HFF-Myc (cell line): ENCODE results near the gene PPP1R9A.

Experiments
- DNase-seq: peaks from one replicate; pipeline ENCODE4 v3.0.0-alpha.2; 2011; ENCODE audit warnings: low read depth; ENCODE audit errors: extremely low read depth
- H3K4me3 ChIP-seq: replicated peaks from 2 replicates; pipeline ENCODE4 v1.5.1; 2011; ENCODE audit warnings: low read depth, mild to moderate bottlenecking, control low read depth, low read length
- CTCF ChIP-seq: IDR thresholded peaks from 2 replicates; pipeline ENCODE4 v1.5.1; 2012; ENCODE audit warnings: mild to moderate bottlenecking, low read depth, low read length, control low read depth; ENCODE audit errors: missing control alignments

PPP1R9A gene

DNA sequence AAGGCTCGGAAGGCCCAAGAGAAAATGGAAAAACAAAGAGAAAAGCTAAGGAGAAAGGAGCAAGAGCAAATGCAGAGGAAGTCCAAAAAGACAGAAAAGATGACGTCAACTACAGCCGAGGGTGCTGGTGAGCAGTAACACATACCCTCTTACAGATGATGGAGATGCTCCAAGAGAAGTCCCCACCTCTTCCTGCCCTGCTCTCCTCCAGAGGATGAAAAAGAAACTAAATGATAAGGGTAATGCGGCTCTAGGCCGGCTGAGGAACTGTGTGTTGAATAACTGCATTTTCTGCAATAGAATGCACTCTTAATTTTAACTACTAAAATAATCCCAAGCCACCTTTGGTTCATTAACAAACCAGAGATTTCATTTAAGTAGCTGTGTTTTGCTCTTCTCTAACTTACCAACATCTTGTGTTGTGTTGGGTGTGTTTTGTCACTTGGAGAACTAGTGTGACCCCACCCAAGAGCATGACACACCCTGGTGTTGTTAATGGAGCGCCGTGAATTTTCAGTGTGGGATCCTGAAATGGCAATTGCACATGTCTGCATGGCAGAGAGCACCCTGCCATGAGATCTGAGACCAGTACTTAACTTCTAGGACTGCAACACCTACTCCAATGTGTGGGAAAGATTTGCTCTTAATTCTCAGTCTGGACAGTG, 382.9 kb downstream of the PPP1R9A start:
- no peak overlapping the region for H3K4me3 ChIP-seq
- DNase-seq, result no peak
- no peak for TF ChIP-seq CTCF

- DNase-seq, result no peak
- H3K4me3 ChIP-seq, result no peak overlapping the region
- no peak for TF ChIP-seq CTCF
Observed at GRCh38 chr7:95295397-95295796, 388.0 kb downstream of the PPP1R9A start.

- no peak for DNase-seq
- TF ChIP-seq CTCF, result no peak
- H3K4me3 ChIP-seq, result no peak overlapping the region
Observed at GRCh38 chr7:95296456-95296855, 389.1 kb downstream of the PPP1R9A start.

- H3K4me3 ChIP-seq, result no peak overlapping the region
- DNase-seq, result no peak
- TF ChIP-seq CTCF, result no peak
Observed at GRCh38 chr7:95297041-95297440, 389.6 kb downstream of the PPP1R9A start.

- no peak for TF ChIP-seq CTCF
- no peak for DNase-seq
- H3K4me3 ChIP-seq, result no peak overlapping the region
Observed at GRCh38 chr7:95298091-95298490, 390.7 kb downstream of the PPP1R9A start.

GRCh38 chr7:95303013-95303905, 395.9 kb downstream of the PPP1R9A start:
- TF ChIP-seq CTCF, result no peak
- no peak for DNase-seq
- no peak overlapping the region for H3K4me3 ChIP-seq
